ENCODE measurements around the gene LPCAT1.

GRCh38 chr5:1555011-1555807 is 31.4 kb upstream of the LPCAT1 start:
- TF ChIP-seq POLR2AphosphoS5 (IDR thresholded peaks at IDR 0.05; ENCODE audit: borderline replicate concordance, low read depth, low read length) = no peak
- no peak for TF ChIP-seq EZH2 (IDR thresholded peaks at IDR 0.05)
- no peak for TF ChIP-seq FOXP2 (optimal IDR thresholded peaks at IDR 0.05; ENCODE audit: control extremely low read depth, extremely low read length, insufficient read depth)

Data from SK-N-MC (cell line).